A549 (cell line): ENCODE data around the gene CXCL14.

Experiments used
- KDM5A ChIP-seq: fragments of 200-600 bp; sonication (generic); IDR thresholded peaks from 2 replicates; pipeline ENCODE4 v1.6.1; 2016; ENCODE audit warnings: antibody characterized with exemption, mild to moderate bottlenecking
- RAD21 ChIP-seq, 2 experiments: fragments of >200 bp in 1 of 2; sonication (Bioruptor Twin) in 1 of 2; formaldehyde crosslinking in 1 of 2; IDR thresholded peaks in 1 of 2; conservative IDR thresholded peaks in 1 of 2; 2 replicates in 1 of 2; 3 replicates in 1 of 2; pipeline ENCODE4 v1.6.1; 2012 to 2018; ENCODE audit warnings: inconsistent platforms in 1 of 2
- TF ChIP-seq, protein P1 (sequence below): IDR thresholded peaks from 2 replicates; pipeline ENCODE4 v1.6.1; 2012
- TF ChIP-seq, protein P2 (sequence below): fragments of >200 bp; sonication (Bioruptor Twin); formaldehyde crosslinking; IDR thresholded peaks from 3 replicates; pipeline ENCODE4 v1.5.1; 2016
- TF ChIP-seq, protein P3 (sequence below): IDR thresholded peaks from 2 replicates; pipeline ENCODE4 v1.6.1; 2012; ENCODE audit warnings: low read depth, borderline replicate concordance

DNA sequence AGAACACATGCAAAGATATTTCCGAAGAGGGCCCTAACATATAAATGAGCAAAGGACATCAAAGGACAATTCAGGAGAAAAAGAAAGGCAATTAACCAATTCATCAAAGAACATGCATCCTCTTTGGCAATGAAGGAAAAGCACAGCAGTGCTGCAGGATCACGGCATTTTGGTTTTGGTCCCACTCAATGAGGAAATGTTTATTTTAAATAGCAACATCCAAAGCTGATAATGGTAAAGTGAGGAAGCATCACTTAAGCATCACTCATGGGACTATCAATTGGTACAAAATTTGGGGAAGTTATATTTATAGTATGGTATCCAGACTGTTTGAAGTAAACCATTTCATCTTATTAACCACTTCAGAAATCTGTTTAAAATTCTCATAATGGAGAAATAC, 5.5 kb upstream of the CXCL14 start:
- TF ChIP-seq, protein P1, sequence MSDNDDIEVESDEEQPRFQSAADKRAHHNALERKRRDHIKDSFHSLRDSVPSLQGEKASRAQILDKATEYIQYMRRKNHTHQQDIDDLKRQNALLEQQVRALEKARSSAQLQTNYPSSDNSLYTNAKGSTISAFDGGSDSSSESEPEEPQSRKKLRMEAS, result no peak
- TF ChIP-seq, protein P2, sequence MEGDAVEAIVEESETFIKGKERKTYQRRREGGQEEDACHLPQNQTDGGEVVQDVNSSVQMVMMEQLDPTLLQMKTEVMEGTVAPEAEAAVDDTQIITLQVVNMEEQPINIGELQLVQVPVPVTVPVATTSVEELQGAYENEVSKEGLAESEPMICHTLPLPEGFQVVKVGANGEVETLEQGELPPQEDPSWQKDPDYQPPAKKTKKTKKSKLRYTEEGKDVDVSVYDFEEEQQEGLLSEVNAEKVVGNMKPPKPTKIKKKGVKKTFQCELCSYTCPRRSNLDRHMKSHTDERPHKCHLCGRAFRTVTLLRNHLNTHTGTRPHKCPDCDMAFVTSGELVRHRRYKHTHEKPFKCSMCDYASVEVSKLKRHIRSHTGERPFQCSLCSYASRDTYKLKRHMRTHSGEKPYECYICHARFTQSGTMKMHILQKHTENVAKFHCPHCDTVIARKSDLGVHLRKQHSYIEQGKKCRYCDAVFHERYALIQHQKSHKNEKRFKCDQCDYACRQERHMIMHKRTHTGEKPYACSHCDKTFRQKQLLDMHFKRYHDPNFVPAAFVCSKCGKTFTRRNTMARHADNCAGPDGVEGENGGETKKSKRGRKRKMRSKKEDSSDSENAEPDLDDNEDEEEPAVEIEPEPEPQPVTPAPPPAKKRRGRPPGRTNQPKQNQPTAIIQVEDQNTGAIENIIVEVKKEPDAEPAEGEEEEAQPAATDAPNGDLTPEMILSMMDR, result no peak
- TF ChIP-seq KDM5A, result no peak
- TF ChIP-seq, protein P3, sequence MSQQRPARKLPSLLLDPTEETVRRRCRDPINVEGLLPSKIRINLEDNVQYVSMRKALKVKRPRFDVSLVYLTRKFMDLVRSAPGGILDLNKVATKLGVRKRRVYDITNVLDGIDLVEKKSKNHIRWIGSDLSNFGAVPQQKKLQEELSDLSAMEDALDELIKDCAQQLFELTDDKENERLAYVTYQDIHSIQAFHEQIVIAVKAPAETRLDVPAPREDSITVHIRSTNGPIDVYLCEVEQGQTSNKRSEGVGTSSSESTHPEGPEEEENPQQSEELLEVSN, result no peak
- no peak for TF ChIP-seq RAD21 (conservative IDR thresholded peaks at IDR 0.05 in 1 of 2, IDR thresholded peaks at IDR 0.05 in 1 of 2)
